Heart left ventricle (tissue), 16 donors: ENCODE results near the gene PPIAL4G. TPM values are rescaled to one million over a fixed set of nuclear protein-coding genes. Genes with fewer than 3 reads are reported as not detected.
A peak's percentile ranks its signal among the peaks of the same experiment; 100 is the strongest.
"Not testable (repeated sequence)": the region's sequence is repeated elsewhere in the genome, so short reads cannot be mapped to it uniquely, and the experiment has no call there.

Source experiments
- ATAC-seq, 4 donors: fragments of 200-7000 bp; cut with Tn5 transposase; one replicate each; pipeline ENCODE4 v1.9.1; 2020 to 2022; ENCODE audit warnings: moderate library complexity in 4 of 4, mild to moderate bottlenecking in 3 of 4, moderate number of reproducible peaks in 1 of 4
- DNase-seq, 5 donors: peaks; one replicate each; pipeline ENCODE4 v3.0.0-alpha.2; 2020
- H3K27ac ChIP-seq, 12 donors: fragments of 200-600 bp; sonication (generic) in 4 of 12; one replicate each; pipeline versions ENCODE4 v1.5.0 to v1.8.0; 2016 to 2022; ENCODE audit warnings: mild to moderate bottlenecking in 2 of 12
- H3K27me3 ChIP-seq, 9 donors: fragments of 200-600 bp; sonication (generic) in 2 of 9; one replicate each; pipeline versions ENCODE4 v1.5.1 to v1.8.0; 2016 to 2022; ENCODE audit warnings: mild to moderate bottlenecking in 3 of 9
- H3K36me3 ChIP-seq, 9 donors: fragments of 200-600 bp; sonication (generic) in 2 of 9; one replicate each; pipeline versions ENCODE4 v1.5.0 to v1.8.0; 2018 to 2022; ENCODE audit warnings: mild to moderate bottlenecking in 2 of 9
- H3K4me1 ChIP-seq, 12 donors: fragments of 200-600 bp; sonication (generic) in 4 of 12; one replicate each; pipeline versions ENCODE4 v1.5.0 to v1.8.0; 2016 to 2022; ENCODE audit warnings: mild to moderate bottlenecking in 3 of 12
- H3K4me3 ChIP-seq, 12 donors: fragments of 200-600 bp; sonication (generic) in 4 of 12; one replicate each; pipeline versions ENCODE4 v1.5.0 to v1.8.0; 2017 to 2022; ENCODE audit warnings: mild to moderate bottlenecking in 9 of 12, moderate library complexity in 4 of 12
- H3K9me3 ChIP-seq, 12 donors: fragments of 200-600 bp; sonication (generic) in 4 of 12; one replicate each; pipeline versions ENCODE4 v1.5.0 to v1.8.0; 2016 to 2022; ENCODE audit warnings: mild to moderate bottlenecking in 1 of 12
- WGBS, 4 donors: extraction: QIAGEN DNeasy Blood & Tissue Kit in 2 of 4; methylation state at CpG; one replicate each; pipeline versions ENCODE4 v1.1.5 to v1.1.7; 2013 to 2018; 5-methylcytosine and 5-hydroxymethylcytosine counted together
- intact Hi-C, 10 donors: fragments of 100-400 bp; cut with DNase I; formaldehyde crosslinking; loops; one replicate each; pipeline versions ENCODE4 v1.11.1 to v1.14.2; 2022
- long read RNA-seq, 3 donors: library from polyadenylated mRNA; unstranded; transcript quantifications; one replicate each; pipeline ENCODE4 v2.0.0, GENCODE V29; 2020 to 2021
- polyA plus RNA-seq, 2 donors: library from polyadenylated mRNA; stranded (reverse); fragments of 200-250 nt; gene quantifications; one replicate each; pipeline ENCODE4 v1.2.3, GENCODE V29; 2013
- total RNA-seq, 9 donors: library from RNA; depleted of rRNA in 2 of 9; stranded (reverse); fragments of >200 nt in 2 of 9; fragmentation: NEBNext Ultra II Directional in 3 of 9; extraction: Animal tissue kit (Norgen Biotek cat#: 25700) in 3 of 9; gene quantifications; one replicate each; pipeline versions ENCODE4 v1.1.0 to v1.2.4, GENCODE V29; 2016 to 2023
- TF ChIP-seq, protein P1 (sequence below), 12 donors: fragments of 200-600 bp; sonication (generic) in 4 of 12; IDR thresholded peaks; one replicate each; pipeline versions ENCODE4 v1.5.0 to v1.8.0; 2018 to 2022; ENCODE audit warnings: antibody characterized with exemption in 12 of 12, mild to moderate bottlenecking in 5 of 12
- donor health status: ischemic (EF 13 %, LVEDD 7.1; RV severe dilation, severe dysfunction).
- donor health status: healthy with polysubstance abuse.
- donor health status: DM: no; HTN: yes; CAD: no.
- donor health status: DM: no; HTN: no; CAD: no.
- donor health status: ischemic (EF 25% LVEDD 6.9; RV normal size, moderate dysfunction).
- donor health status: ischemic (EF 25% LVEDD 5.7; RV mildly dilated, moderate dysfunction).
- donor health status: healthy.
- donor health status: DM: yes; HTN: yes; CAD: no.
- donor health status: ischemic (EF 35%, LVEDD 5.7; RV mildly dilated, moderate dysfunction).
- donor health status: nonischemic (EF 11% LVEDD 7.7; RV severe dilation, severe dysfunction).
- donor health status: DM: yes; HTN: yes; CAD: no.
- donor health status: PGD.
- donor health status: ischemic (EF 29% LVEDD 5.4; RV normal size, mild dysfunction).
- donor health status: nonischemic (EF 23%, LVEDD 6.1; RV moderate dilation, normal function).

The PPIAL4G gene
- under 1 TPM in 2 of 9 donors, not detected in 7; 0.09 to 0.11 TPM for total RNA-seq
- polyA plus RNA-seq = not detected
- long read RNA-seq, donor 1 = 0 reads
- long read RNA-seq, donor 2 = 0 reads
- long read RNA-seq, donor 3 = 0 reads

- H3K4me3 ChIP-seq, DNase-seq, H3K36me3 ChIP-seq, ATAC-seq, H3K9me3 ChIP-seq, H3K4me1 ChIP-seq, H3K27ac ChIP-seq, intact Hi-C loops, H3K27me3 ChIP-seq: not testable (repeated sequence)
- WGBS, 4 donors = 81 to 91% (median 87%) methylated on average over 11 to 12 of the region's 12 CpGs
Observed at GRCh38 chr1:148483029-148483428, at the start of gene PPIAL4G. Gene PPIAL4G, minus strand, starts transcription at chr1:148483302. Its CDS starts 50 bp downstream, at chr1:148483252.

GRCh38 chr1:148532158-148532557 lies 49.1 kb upstream of the PPIAL4G start:
- H3K27ac ChIP-seq, H3K27me3 ChIP-seq, intact Hi-C loops, H3K9me3 ChIP-seq, DNase-seq, ATAC-seq, H3K4me1 ChIP-seq, H3K4me3 ChIP-seq: not testable (repeated sequence)
- 66 to 69% methylated on average over 3 of the region's 4 CpGs; no CpG with 5 or more reads in 2 of the 4 donors for WGBS, 4 donors
- H3K36me3 ChIP-seq = peaks cover 0 to 12% (median 3%) of the 10 kb centered on the region in 9 donors

- intact Hi-C loops, ATAC-seq, H3K36me3 ChIP-seq, H3K27me3 ChIP-seq, H3K4me1 ChIP-seq, H3K9me3 ChIP-seq: not testable (repeated sequence)
- DNase-seq = peak in 2 of 5 donors; percentile 17 to 38
- Histone ChIP-seq H3K4me3 (peak overlapping the region in 9 of 12 donors; percentile 15 to 41 (median 32)), H3K27ac (peak overlapping the region in 1 of 12 donors; percentile 67)
- WGBS, 4 donors = 2 to 14% (median 5%) methylated on average over 6 to 25 of the region's 25 CpGs
Observed at GRCh38 chr1:148529101-148529567, 46.0 kb upstream of the PPIAL4G start.

DNA sequence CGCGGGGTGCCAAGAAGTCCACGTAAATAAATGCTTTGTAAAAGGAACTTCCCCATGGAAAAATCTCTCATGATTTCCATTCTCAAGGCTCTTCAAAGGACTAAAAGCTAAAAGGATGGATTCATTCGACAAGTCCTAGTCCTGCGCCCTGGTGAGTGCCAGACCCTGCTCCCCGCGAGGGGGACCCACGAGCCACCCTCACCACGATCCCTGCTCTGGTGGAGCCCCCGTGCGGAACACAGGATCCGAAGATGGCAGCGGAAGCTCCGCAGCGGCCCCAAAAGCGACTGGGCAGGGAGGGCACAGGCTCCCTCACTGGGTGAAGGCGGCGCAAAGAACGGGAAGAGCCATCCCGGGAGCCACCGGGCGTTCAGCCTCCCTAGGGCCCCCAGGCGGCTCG lies 45.5 kb upstream of the PPIAL4G start:
- TF ChIP-seq, protein P1, sequence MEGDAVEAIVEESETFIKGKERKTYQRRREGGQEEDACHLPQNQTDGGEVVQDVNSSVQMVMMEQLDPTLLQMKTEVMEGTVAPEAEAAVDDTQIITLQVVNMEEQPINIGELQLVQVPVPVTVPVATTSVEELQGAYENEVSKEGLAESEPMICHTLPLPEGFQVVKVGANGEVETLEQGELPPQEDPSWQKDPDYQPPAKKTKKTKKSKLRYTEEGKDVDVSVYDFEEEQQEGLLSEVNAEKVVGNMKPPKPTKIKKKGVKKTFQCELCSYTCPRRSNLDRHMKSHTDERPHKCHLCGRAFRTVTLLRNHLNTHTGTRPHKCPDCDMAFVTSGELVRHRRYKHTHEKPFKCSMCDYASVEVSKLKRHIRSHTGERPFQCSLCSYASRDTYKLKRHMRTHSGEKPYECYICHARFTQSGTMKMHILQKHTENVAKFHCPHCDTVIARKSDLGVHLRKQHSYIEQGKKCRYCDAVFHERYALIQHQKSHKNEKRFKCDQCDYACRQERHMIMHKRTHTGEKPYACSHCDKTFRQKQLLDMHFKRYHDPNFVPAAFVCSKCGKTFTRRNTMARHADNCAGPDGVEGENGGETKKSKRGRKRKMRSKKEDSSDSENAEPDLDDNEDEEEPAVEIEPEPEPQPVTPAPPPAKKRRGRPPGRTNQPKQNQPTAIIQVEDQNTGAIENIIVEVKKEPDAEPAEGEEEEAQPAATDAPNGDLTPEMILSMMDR (IDR thresholded peaks at IDR 0.05) = peak in 2 of 12 donors; percentile 18 to 19
- H3K27me3 ChIP-seq, H3K4me1 ChIP-seq, DNase-seq, H3K36me3 ChIP-seq, H3K9me3 ChIP-seq, intact Hi-C loops, ATAC-seq: not testable (repeated sequence)
- H3K27ac ChIP-seq = peak overlapping the region in 1 of 12 donors; percentile 67
- 0% methylated on average over 5 of the region's 24 CpGs; no CpG with 5 or more reads in 2 of the 4 donors for WGBS, 4 donors
- H3K4me3 ChIP-seq = peak overlapping the region in 7 of 12 donors; percentile 15 to 41 (median 27)

DNA sequence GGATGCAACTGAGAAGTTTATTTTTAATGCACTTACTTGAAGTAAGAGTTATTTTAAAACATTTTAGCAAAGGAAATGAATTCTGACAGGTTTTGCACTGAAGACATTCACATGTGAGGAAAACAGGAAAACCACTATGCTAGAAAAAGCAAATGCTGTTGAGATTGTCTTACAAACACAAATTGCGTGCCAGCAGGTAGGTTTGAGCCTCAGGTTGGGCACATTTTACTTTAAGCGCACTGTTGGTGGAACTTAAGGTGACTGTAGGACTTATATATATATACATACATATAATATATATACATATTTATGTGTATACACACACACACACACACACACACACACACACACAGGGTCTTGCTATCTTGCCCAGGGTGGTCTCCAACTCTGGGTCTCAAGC lies 43.5 kb upstream of the PPIAL4G start:
- H3K27ac ChIP-seq, DNase-seq, H3K36me3 ChIP-seq, H3K4me3 ChIP-seq, ATAC-seq, H3K27me3 ChIP-seq, H3K4me1 ChIP-seq, H3K9me3 ChIP-seq, intact Hi-C loops: not testable (repeated sequence)
- WGBS, 4 donors = 80 to 93% (median 83%) methylated on average over 2 of the region's 2 CpGs

- WGBS, 4 donors = 8 to 57% (median 28%) methylated on average over 6 to 20 of the region's 35 CpGs
- H3K36me3 ChIP-seq, intact Hi-C loops, DNase-seq, H3K4me1 ChIP-seq, H3K27me3 ChIP-seq, H3K9me3 ChIP-seq: not testable (repeated sequence)
- Histone ChIP-seq H3K27ac (peak overlapping the region in 2 of 12 donors; percentile 58 to 71), H3K4me3 (peak overlapping the region in 5 of 12 donors; percentile 47 to 58 (median 50))
- peak in 3 of 4 donors; percentile 2 to 14 (median 7) for ATAC-seq
Observed at GRCh38 chr1:148523205-148524144, 40.4 kb upstream of the PPIAL4G start.
